Mucosa of stomach (tissue), 1 donor: Measurements from ENCODE around the gene CADM2.
"Not testable (repeated sequence)": the region's sequence is repeated elsewhere in the genome, so short reads cannot be mapped to it uniquely, and the experiment has no call there.

Experiments
- H3K27me3 ChIP-seq: one replicate; pipeline ENCODE4 v1.7.0; 2013; ENCODE audit warnings: mild to moderate bottlenecking, low read length; ENCODE audit not compliant: control insufficient read depth, insufficient read depth
- H3K36me3 ChIP-seq: one replicate; pipeline ENCODE4 v1.7.0; 2013; ENCODE audit warnings: low read length; ENCODE audit not compliant: control insufficient read depth, insufficient read depth
- H3K4me1 ChIP-seq: one replicate; pipeline ENCODE4 v1.7.0; 2013; ENCODE audit warnings: mild to moderate bottlenecking, low read length; ENCODE audit not compliant: control insufficient read depth, insufficient read depth
- H3K4me3 ChIP-seq: one replicate; pipeline ENCODE4 v1.7.0; 2013; ENCODE audit warnings: low read length
- H3K9ac ChIP-seq: one replicate; pipeline ENCODE4 v1.7.0; 2013; ENCODE audit warnings: mild to moderate bottlenecking, low read length, moderate library complexity
- H3K9me3 ChIP-seq: one replicate; pipeline ENCODE4 v1.7.0; 2013; ENCODE audit warnings: mild to moderate bottlenecking, low read length, moderate library complexity; ENCODE audit not compliant: control insufficient read depth
- donor health status: Pancreatic carcinoma.

Gene CADM2

GRCh38 chr3:84958495-84959469 lies at the start of gene CADM2:
Gene CADM2 (plus strand): TSS chr3:84958989.
- H3K27me3 ChIP-seq = peaks cover 43% of the 10 kb centered on the region
- H3K4me3 ChIP-seq = peak within 1 kb of the TSS; percentile 44
- peaks cover 8% of the 10 kb centered on the region for H3K4me1 ChIP-seq
- H3K36me3 ChIP-seq = no peaks in the 10 kb centered on the region
- no peak within 1 kb of the TSS for H3K9ac ChIP-seq
- no peaks in the 10 kb centered on the region for H3K9me3 ChIP-seq

GRCh38 chr3:84918592-84918991 lies 40.2 kb upstream of the CADM2 start:
- not testable (repeated sequence) for H3K9me3 ChIP-seq, H3K4me3 ChIP-seq, H3K9ac ChIP-seq, H3K27me3 ChIP-seq, H3K36me3 ChIP-seq, H3K4me1 ChIP-seq

- Histone ChIP-seq H3K4me3 (no peak overlapping the region), H3K9me3 (no peaks in the 10 kb centered on the region), H3K27me3 (no peaks in the 10 kb centered on the region), H3K9ac (no peak overlapping the region), H3K36me3 (no peaks in the 10 kb centered on the region), H3K4me1 (no peaks in the 10 kb centered on the region)
Observed at GRCh38 chr3:84922682-84923081, 36.1 kb upstream of the CADM2 start.

- Histone ChIP-seq H3K9ac (no peak overlapping the region), H3K9me3 (no peaks in the 10 kb centered on the region), H3K4me1 (no peaks in the 10 kb centered on the region), H3K36me3 (no peaks in the 10 kb centered on the region), H3K27me3 (no peaks in the 10 kb centered on the region), H3K4me3 (no peak overlapping the region)
Observed at GRCh38 chr3:84925571-84925970, 33.2 kb upstream of the CADM2 start.

GRCh38 chr3:84943379-84943778 lies 15.4 kb upstream of the CADM2 start:
- no peak overlapping the region for H3K4me3 ChIP-seq
- no peaks in the 10 kb centered on the region for H3K27me3 ChIP-seq
- no peak overlapping the region for H3K9ac ChIP-seq
- H3K4me1 ChIP-seq = no peaks in the 10 kb centered on the region
- H3K9me3 ChIP-seq = no peaks in the 10 kb centered on the region
- no peaks in the 10 kb centered on the region for H3K36me3 ChIP-seq

- H3K4me1 ChIP-seq = no peaks in the 10 kb centered on the region
- no peak overlapping the region for H3K9ac ChIP-seq
- no peaks in the 10 kb centered on the region for H3K27me3 ChIP-seq
- H3K36me3 ChIP-seq = no peaks in the 10 kb centered on the region
- H3K4me3 ChIP-seq = no peak overlapping the region
- H3K9me3 ChIP-seq = no peaks in the 10 kb centered on the region
Observed at GRCh38 chr3:84946240-84946639, 12.5 kb upstream of the CADM2 start.

GRCh38 chr3:84959470-84960271 lies 882 bp downstream of the CADM2 start:
- Histone ChIP-seq H3K27me3 (peaks cover 43% of the 10 kb centered on the region), H3K9me3 (no peaks in the 10 kb centered on the region), H3K4me3 (no peak overlapping the region), H3K4me1 (peaks cover 8% of the 10 kb centered on the region), H3K9ac (no peak overlapping the region), H3K36me3 (no peaks in the 10 kb centered on the region)

- Histone ChIP-seq H3K27me3 (peaks cover 43% of the 10 kb centered on the region), H3K4me1 (peaks cover 8% of the 10 kb centered on the region), H3K4me3 (no peak overlapping the region), H3K9me3 (no peaks in the 10 kb centered on the region), H3K36me3 (no peaks in the 10 kb centered on the region), H3K9ac (no peak overlapping the region)
Observed at GRCh38 chr3:84960581-84960980, 1.8 kb downstream of the CADM2 start.

GRCh38 chr3:84961011-84961410 lies 2.2 kb downstream of the CADM2 start:
- Histone ChIP-seq H3K4me3 (no peak overlapping the region), H3K4me1 (peaks cover 8% of the 10 kb centered on the region), H3K36me3 (no peaks in the 10 kb centered on the region), H3K9me3 (no peaks in the 10 kb centered on the region), H3K9ac (no peak overlapping the region), H3K27me3 (peaks cover 43% of the 10 kb centered on the region)

- Histone ChIP-seq H3K9ac (no peak overlapping the region), H3K9me3 (no peaks in the 10 kb centered on the region), H3K36me3 (no peaks in the 10 kb centered on the region), H3K4me1 (peaks cover 8% of the 10 kb centered on the region), H3K27me3 (peaks cover 43% of the 10 kb centered on the region), H3K4me3 (no peak overlapping the region)
Observed at GRCh38 chr3:84961521-84962255, 2.9 kb downstream of the CADM2 start.

- no peak overlapping the region for H3K4me3 ChIP-seq
- no peaks in the 10 kb centered on the region for H3K36me3 ChIP-seq
- no peak overlapping the region for H3K9ac ChIP-seq
Observed at GRCh38 chr3:84962415-84962814, 3.6 kb downstream of the CADM2 start.

More at GRCh38 chr3:84962415-84962814, 3.6 kb downstream of the CADM2 start:
- Histone ChIP-seq H3K27me3 (peaks cover 43% of the 10 kb centered on the region), H3K9me3 (no peaks in the 10 kb centered on the region), H3K4me1 (peaks cover 8% of the 10 kb centered on the region)
